ENCODE results near the gene FXYD4.

Gene FXYD4

GRCh38 chr10:43396928-43397624 lies 25.6 kb downstream of the FXYD4 start:
- DNase-seq: peak; percentile 40 to 58 (median 57)

GRCh38 chr10:43398939-43399319 lies 27.5 kb downstream of the FXYD4 start:
- DNase-seq: no peak

- DNase-seq: no peak
Measured at GRCh38 chr10:43399320-43400310, 28.2 kb downstream of the FXYD4 start.

- no peak for DNase-seq
Measured at GRCh38 chr10:43401627-43402026, 30.2 kb downstream of the FXYD4 start.

GRCh38 chr10:43402176-43402575 lies 30.7 kb downstream of the FXYD4 start:
- DNase-seq: no peak

GRCh38 chr10:43402880-43403452 lies 31.5 kb downstream of the FXYD4 start:
- no peak for DNase-seq

GRCh38 chr10:43403911-43404703 lies 32.7 kb downstream of the FXYD4 start:
- no peak for DNase-seq

- DNase-seq: no peak
Measured at GRCh38 chr10:43404704-43405084, 33.3 kb downstream of the FXYD4 start.

- peak; percentile 24 to 40 (median 38) for DNase-seq
Measured at GRCh38 chr10:43407148-43407575, 35.7 kb downstream of the FXYD4 start.

- peak; percentile 69 to 78 (median 70) for DNase-seq
Measured at GRCh38 chr10:43407576-43408330, 36.3 kb downstream of the FXYD4 start.

GRCh38 chr10:43408331-43408709 lies 36.9 kb downstream of the FXYD4 start:
- peak in 2 of 4 experiments; percentile 32 to 44 for DNase-seq

GRCh38 chr10:43408710-43409384 lies 37.4 kb downstream of the FXYD4 start, which contains the start of gene HNRNPF:
Gene HNRNPF (minus strand): TSS chr10:43409186. CDS start chr10:43387884, 21,302 bp downstream.
- peak; percentile 84 to 90 (median 88) for DNase-seq

- peak; percentile 18 to 39 (median 23) for DNase-seq
Measured at GRCh38 chr10:43409385-43410109, 38.1 kb downstream of the FXYD4 start.

- DNase-seq: no peak
Measured at GRCh38 chr10:43410345-43410744, 38.9 kb downstream of the FXYD4 start.

- DNase-seq: no peak
Measured at GRCh38 chr10:43411536-43411935, 40.1 kb downstream of the FXYD4 start.

GRCh38 chr10:43415544-43415943 lies 44.1 kb downstream of the FXYD4 start:
- no peak for DNase-seq

- no peak for DNase-seq
Measured at GRCh38 chr10:43417950-43418768, 46.7 kb downstream of the FXYD4 start.

- DNase-seq: no peak
Measured at GRCh38 chr10:43419997-43420368, 48.5 kb downstream of the FXYD4 start.

- DNase-seq: peak; percentile 45 to 55 (median 50)
Measured at GRCh38 chr10:43420369-43421200, 49.1 kb downstream of the FXYD4 start.

All from activated CD4-positive, CD25-positive, alpha-beta regulatory T cell (primary cell).